OCI-LY7 (cell line): ENCODE results near the gene ZBTB49.

Source experiments
- EZH2phosphoT487 ChIP-seq: fragments of 200-600 bp; sonication (generic); IDR thresholded peaks from 2 replicates; pipeline ENCODE4 v1.6.1; 2018; ENCODE audit warnings: low read depth, borderline replicate concordance, mild to moderate bottlenecking, mixed run types, antibody characterized with exemption, low read length, moderate library complexity, mixed read lengths
- TF ChIP-seq, protein P1 (sequence below): fragments of 200-600 bp; sonication (generic); conservative IDR thresholded peaks from 2 replicates; pipeline ENCODE4 v1.5.1; 2014; ENCODE audit warnings: mild to moderate bottlenecking, antibody characterized with exemption, low read length, moderate library complexity, mixed read lengths

- TF ChIP-seq, protein P1, sequence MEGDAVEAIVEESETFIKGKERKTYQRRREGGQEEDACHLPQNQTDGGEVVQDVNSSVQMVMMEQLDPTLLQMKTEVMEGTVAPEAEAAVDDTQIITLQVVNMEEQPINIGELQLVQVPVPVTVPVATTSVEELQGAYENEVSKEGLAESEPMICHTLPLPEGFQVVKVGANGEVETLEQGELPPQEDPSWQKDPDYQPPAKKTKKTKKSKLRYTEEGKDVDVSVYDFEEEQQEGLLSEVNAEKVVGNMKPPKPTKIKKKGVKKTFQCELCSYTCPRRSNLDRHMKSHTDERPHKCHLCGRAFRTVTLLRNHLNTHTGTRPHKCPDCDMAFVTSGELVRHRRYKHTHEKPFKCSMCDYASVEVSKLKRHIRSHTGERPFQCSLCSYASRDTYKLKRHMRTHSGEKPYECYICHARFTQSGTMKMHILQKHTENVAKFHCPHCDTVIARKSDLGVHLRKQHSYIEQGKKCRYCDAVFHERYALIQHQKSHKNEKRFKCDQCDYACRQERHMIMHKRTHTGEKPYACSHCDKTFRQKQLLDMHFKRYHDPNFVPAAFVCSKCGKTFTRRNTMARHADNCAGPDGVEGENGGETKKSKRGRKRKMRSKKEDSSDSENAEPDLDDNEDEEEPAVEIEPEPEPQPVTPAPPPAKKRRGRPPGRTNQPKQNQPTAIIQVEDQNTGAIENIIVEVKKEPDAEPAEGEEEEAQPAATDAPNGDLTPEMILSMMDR, result no peak
- no peak for TF ChIP-seq EZH2phosphoT487
These were observed 73.1 kb downstream of the ZBTB49 start for GRCh38 chr4:4362991-4363697.
